ENCODE results near the gene MBNL3. TPM values are rescaled to one million over a fixed set of nuclear protein-coding genes. Genes with fewer than 3 reads are reported as not detected.

The MBNL3 gene
- total RNA-seq, 4 donors from 2014 or later, result 11.3 to 41.2 (median 28.9) TPM

GRCh38 chrX:132382068-132382467 lies 106.8 kb downstream of the MBNL3 start:
- no peak for TF ChIP-seq CTCF (IDR thresholded peaks at IDR 0.05; ENCODE audit: low read depth)

GRCh38 chrX:132378281-132378680 lies 110.6 kb downstream of the MBNL3 start:
- no peak for TF ChIP-seq CTCF (IDR thresholded peaks at IDR 0.05; ENCODE audit: low read depth)

GRCh38 chrX:132375941-132376340 lies 112.9 kb downstream of the MBNL3 start:
- no peak for TF ChIP-seq CTCF (IDR thresholded peaks at IDR 0.05; ENCODE audit: low read depth)

GRCh38 chrX:132373610-132374009 lies 115.2 kb downstream of the MBNL3 start:
- no peak for TF ChIP-seq CTCF (IDR thresholded peaks at IDR 0.05; ENCODE audit: low read depth)

- no peak for TF ChIP-seq CTCF (IDR thresholded peaks at IDR 0.05; ENCODE audit: low read depth)
Measured at GRCh38 chrX:132369617-132370326, 119.1 kb downstream of the MBNL3 start.

GRCh38 chrX:132367984-132368383 lies 120.9 kb downstream of the MBNL3 start:
- no peak for TF ChIP-seq CTCF (IDR thresholded peaks at IDR 0.05; ENCODE audit: low read depth)

- no peak for TF ChIP-seq CTCF (IDR thresholded peaks at IDR 0.05; ENCODE audit: low read depth)
Measured at GRCh38 chrX:132367314-132367713, 121.5 kb downstream of the MBNL3 start.

Data from subcutaneous adipose tissue (tissue), 4 donors.